ENCODE measurements around the gene POM121.
"Not testable (repeated sequence)": the region's sequence is repeated elsewhere in the genome, so short reads cannot be mapped to it uniquely, and the experiment has no call there.

GRCh38 chr7:72949686-72950085, 24.8 kb downstream of the POM121 start:
- not testable (repeated sequence) for TF ChIP-seq CTCF (IDR thresholded peaks at IDR 0.05 in 2 of 3, conservative IDR thresholded peaks at IDR 0.05 in 1 of 3; ENCODE audit: borderline replicate concordance in 1 of 3, insufficient read depth in 1 of 3, low read depth in 2 of 3, low read length in 2 of 3); ATF3 (IDR thresholded peaks at IDR 0.05); EZH2 (IDR thresholded peaks at IDR 0.05); SIN3A (IDR thresholded peaks at IDR 0.05; ENCODE audit: low read depth); POLR2AphosphoS5 (IDR thresholded peaks at IDR 0.05; ENCODE audit: low read depth, low read length); POLR2A (IDR thresholded peaks at IDR 0.05; ENCODE audit: borderline replicate concordance, extremely low read depth, insufficient read depth, insufficient read length)
- TF ChIP-seq, protein P1, sequence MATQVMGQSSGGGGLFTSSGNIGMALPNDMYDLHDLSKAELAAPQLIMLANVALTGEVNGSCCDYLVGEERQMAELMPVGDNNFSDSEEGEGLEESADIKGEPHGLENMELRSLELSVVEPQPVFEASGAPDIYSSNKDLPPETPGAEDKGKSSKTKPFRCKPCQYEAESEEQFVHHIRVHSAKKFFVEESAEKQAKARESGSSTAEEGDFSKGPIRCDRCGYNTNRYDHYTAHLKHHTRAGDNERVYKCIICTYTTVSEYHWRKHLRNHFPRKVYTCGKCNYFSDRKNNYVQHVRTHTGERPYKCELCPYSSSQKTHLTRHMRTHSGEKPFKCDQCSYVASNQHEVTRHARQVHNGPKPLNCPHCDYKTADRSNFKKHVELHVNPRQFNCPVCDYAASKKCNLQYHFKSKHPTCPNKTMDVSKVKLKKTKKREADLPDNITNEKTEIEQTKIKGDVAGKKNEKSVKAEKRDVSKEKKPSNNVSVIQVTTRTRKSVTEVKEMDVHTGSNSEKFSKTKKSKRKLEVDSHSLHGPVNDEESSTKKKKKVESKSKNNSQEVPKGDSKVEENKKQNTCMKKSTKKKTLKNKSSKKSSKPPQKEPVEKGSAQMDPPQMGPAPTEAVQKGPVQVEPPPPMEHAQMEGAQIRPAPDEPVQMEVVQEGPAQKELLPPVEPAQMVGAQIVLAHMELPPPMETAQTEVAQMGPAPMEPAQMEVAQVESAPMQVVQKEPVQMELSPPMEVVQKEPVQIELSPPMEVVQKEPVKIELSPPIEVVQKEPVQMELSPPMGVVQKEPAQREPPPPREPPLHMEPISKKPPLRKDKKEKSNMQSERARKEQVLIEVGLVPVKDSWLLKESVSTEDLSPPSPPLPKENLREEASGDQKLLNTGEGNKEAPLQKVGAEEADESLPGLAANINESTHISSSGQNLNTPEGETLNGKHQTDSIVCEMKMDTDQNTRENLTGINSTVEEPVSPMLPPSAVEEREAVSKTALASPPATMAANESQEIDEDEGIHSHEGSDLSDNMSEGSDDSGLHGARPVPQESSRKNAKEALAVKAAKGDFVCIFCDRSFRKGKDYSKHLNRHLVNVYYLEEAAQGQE (IDR thresholded peaks at IDR 0.05; ENCODE audit: low read depth), result not testable (repeated sequence)

Data from HCT116 (cell line).